ENCODE data around the gene LMCD1.

The LMCD1 gene

DNA sequence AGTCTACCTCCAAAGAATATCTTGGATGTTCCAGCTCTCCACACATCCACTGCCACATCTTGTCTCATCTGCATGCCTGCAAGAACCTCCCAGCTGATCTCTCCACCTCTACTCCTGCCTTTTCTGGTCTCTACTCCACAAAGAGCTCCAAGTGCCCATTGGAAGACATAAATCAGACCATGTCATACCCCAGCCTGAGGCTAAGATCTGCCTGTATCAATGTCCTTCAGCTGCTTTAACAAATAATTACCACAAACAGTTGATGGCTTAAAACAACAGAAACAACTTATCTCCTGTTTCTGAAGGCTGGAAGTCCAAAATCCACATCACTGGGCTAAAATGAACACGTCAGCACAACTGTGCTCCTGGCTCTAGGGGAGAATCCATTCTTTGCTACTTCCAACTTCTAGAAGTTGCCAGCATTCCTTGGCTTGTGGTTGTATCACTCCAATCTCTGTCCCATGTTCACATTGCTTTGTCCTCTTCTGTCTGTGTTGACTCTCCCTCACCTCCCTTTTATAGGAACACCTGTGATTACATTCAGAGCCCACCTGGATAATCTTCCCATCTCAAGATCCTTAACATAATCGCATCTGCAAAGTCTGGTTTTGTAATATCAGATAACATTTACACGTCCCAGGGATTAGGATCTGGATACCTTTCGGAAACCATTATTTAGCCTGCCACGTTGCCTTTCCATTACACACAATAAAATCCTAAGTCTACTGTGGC lies 17.0 kb upstream of the LMCD1 start:
- TF ChIP-seq, protein P1, sequence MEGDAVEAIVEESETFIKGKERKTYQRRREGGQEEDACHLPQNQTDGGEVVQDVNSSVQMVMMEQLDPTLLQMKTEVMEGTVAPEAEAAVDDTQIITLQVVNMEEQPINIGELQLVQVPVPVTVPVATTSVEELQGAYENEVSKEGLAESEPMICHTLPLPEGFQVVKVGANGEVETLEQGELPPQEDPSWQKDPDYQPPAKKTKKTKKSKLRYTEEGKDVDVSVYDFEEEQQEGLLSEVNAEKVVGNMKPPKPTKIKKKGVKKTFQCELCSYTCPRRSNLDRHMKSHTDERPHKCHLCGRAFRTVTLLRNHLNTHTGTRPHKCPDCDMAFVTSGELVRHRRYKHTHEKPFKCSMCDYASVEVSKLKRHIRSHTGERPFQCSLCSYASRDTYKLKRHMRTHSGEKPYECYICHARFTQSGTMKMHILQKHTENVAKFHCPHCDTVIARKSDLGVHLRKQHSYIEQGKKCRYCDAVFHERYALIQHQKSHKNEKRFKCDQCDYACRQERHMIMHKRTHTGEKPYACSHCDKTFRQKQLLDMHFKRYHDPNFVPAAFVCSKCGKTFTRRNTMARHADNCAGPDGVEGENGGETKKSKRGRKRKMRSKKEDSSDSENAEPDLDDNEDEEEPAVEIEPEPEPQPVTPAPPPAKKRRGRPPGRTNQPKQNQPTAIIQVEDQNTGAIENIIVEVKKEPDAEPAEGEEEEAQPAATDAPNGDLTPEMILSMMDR (IDR thresholded peaks at IDR 0.05; ENCODE audit: insufficient read depth, low read length, poor library complexity, severe bottlenecking), result no peak

DNA sequence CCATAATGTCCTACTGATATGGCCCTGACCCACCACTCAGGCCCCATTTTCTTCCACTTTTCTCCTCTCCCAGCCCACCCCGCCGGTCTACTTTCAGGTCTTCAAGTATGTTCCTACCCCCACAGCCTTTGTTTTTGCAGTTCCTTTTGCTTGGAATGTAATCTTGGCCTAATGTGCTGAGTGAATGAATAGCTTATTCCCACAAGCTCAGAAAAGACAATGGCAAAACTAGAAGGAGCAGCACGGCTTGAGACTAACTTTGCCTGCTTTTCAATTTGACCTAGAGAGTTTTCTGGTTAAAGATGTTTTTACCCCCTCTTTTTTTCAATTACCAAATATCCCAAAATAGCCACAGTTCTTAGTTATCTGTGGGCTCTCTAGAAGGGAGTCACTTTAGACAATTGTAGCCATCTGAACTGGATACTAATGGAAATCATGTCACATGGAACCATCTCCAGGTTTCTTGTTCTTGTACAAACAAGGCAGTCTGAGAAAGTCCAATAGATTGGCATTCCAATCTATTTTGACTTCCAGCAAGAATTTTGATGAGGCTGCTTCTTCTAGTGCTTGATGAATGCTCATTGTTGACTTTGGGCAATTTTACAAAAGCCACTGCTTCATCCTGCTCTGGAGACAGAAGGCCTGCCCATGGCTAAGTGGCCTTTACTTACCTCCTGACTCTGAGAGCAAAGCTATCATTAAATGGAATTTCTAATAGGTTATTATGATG lies 16.3 kb upstream of the LMCD1 start:
- Histone ChIP-seq H3K27me3 (replicated peaks; ENCODE audit: control insufficient read depth, insufficient read depth, low read length) (no peaks in the 10 kb centered on the region), H3K36me3 (ENCODE audit: control insufficient read depth, insufficient read depth, low read length) (no peaks in the 10 kb centered on the region), H3K4me3 (replicated peaks; ENCODE audit: low read depth, low read length) (no peak overlapping the region)
- no peak for DNase-seq (ENCODE audit: extremely low read depth, insufficient read length)
- TF ChIP-seq, protein P1 (IDR thresholded peaks at IDR 0.05; ENCODE audit: insufficient read depth, low read length, poor library complexity, severe bottlenecking), result no peak

More for the DNA sequence above, 17.0 kb upstream of the LMCD1 start:
- no peaks in the 10 kb centered on the region for H3K36me3 ChIP-seq (ENCODE audit: control insufficient read depth, insufficient read depth, low read length)
- no peaks in the 10 kb centered on the region for H3K27me3 ChIP-seq (replicated peaks; ENCODE audit: control insufficient read depth, insufficient read depth, low read length)
- DNase-seq (ENCODE audit: extremely low read depth, insufficient read length), result no peak
- H3K4me3 ChIP-seq (replicated peaks; ENCODE audit: low read depth, low read length), result no peak overlapping the region

DNA sequence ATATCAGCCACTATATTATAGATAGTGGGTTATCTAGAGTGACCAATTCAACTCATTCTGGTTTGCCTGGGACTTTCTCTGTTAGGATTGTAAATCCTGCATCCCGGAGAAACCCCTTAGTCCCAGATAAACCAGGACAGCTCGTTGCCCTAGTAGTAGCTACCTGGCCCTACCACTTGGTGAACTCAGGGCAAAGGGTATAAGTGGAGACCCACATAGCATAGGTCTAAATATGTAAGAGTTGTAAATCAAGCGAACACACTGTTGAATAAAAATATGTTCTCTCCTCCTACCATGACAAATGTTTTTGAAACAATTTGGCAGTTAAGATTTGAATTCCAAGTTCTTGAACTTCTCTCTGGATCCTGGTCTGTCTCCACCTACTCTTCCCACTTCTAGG lies 15.7 kb upstream of the LMCD1 start:
- Histone ChIP-seq H3K27me3 (replicated peaks; ENCODE audit: control insufficient read depth, insufficient read depth, low read length) (no peaks in the 10 kb centered on the region), H3K36me3 (ENCODE audit: control insufficient read depth, insufficient read depth, low read length) (no peaks in the 10 kb centered on the region), H3K4me3 (replicated peaks; ENCODE audit: low read depth, low read length) (no peak overlapping the region)
- TF ChIP-seq, protein P1 (IDR thresholded peaks at IDR 0.05; ENCODE audit: insufficient read depth, low read length, poor library complexity, severe bottlenecking), result no peak
- no peak for DNase-seq (ENCODE audit: extremely low read depth, insufficient read length)

DNA sequence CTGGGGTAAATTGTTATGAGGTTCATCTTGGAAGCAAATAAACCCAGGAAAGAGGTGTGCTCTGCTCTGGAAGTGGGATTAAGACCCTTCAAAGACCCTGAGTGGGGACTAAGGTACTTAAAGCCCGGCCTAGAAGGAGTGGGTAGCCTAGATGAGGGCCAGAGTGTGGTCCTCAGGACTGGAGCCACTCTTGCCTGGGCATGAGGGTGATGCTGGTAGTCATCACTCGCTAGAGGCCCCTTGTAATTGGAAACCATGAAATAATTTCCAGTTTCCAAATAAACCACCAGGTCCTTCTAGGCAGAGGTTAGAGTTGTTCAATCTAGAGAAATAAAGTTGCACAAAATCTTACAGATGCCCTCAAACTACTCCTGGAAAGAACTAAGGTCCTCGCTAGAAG lies 15.2 kb upstream of the LMCD1 start:
- Histone ChIP-seq H3K4me3 (replicated peaks; ENCODE audit: low read depth, low read length) (no peak overlapping the region), H3K36me3 (ENCODE audit: control insufficient read depth, insufficient read depth, low read length) (no peaks in the 10 kb centered on the region), H3K27me3 (replicated peaks; ENCODE audit: control insufficient read depth, insufficient read depth, low read length) (no peaks in the 10 kb centered on the region)
- TF ChIP-seq, protein P1 (IDR thresholded peaks at IDR 0.05; ENCODE audit: insufficient read depth, low read length, poor library complexity, severe bottlenecking), result no peak
- no peak for DNase-seq (ENCODE audit: extremely low read depth, insufficient read length)

DNA sequence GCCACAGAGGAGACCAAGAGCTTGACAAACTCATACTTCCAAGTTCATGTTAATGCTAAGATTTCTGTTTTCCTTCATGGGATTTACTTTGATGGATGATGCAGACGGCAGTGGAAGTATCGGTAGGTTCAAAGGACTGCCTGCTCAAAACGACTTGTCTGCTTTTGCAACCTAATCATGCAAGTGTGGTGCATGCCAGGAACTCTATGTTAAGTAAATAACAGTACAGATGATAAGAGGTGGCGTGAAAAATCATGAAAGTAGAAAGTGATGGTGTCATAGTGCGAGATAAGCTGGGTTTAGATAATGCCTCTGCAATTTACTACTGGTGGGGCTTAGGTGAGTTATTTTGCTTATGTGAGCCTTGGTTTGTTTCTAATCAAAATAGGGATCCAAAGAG lies 14.7 kb upstream of the LMCD1 start:
- Histone ChIP-seq H3K27me3 (replicated peaks; ENCODE audit: control insufficient read depth, insufficient read depth, low read length) (no peaks in the 10 kb centered on the region), H3K36me3 (ENCODE audit: control insufficient read depth, insufficient read depth, low read length) (no peaks in the 10 kb centered on the region), H3K4me3 (replicated peaks; ENCODE audit: low read depth, low read length) (no peak overlapping the region)
- TF ChIP-seq, protein P1 (IDR thresholded peaks at IDR 0.05; ENCODE audit: insufficient read depth, low read length, poor library complexity, severe bottlenecking), result no peak
- no peak for DNase-seq (ENCODE audit: extremely low read depth, insufficient read length)
